HCT116 (cell line): ENCODE measurements around the gene GGTLC2. TPM values are rescaled to one million over a fixed set of nuclear protein-coding genes. Genes with fewer than 3 reads are reported as not detected.

Experiments
- ATAC-seq: fragments of 200-7000 bp; cut with Tn5 transposase; 2 replicates; pipeline ENCODE4 v1.9.1; 2020; ENCODE audit warnings: mild to moderate bottlenecking, moderate library complexity
- BruUV-seq: library from RNA; stranded (reverse); fragments of 400-500 nt; replicated peaks from 2 replicates; lab custom pipeline; 2021; lab: Mats Ljungman, UMichigan
- CTCF ChIA-PET: fragments of 300-600 bp; sonication (Branson Sonifier 250); formaldehyde crosslinking; loops from one replicate; lab custom pipeline; 2021; ENCODE audit warnings: antibody characterized with exemption; lab: Charles Lee
- POLR2A ChIA-PET: fragments of 300-600, 350-600 bp; sonication (Branson Sonifier 250); formaldehyde crosslinking; loops from one replicate; lab custom pipeline; 2021; ENCODE audit warnings: antibody characterized with exemption; lab: Charles Lee
- RAD21 ChIA-PET, 2 experiments: fragments of 300-600 bp; sonication (Branson Sonifier 250); formaldehyde crosslinking; loops; one replicate each; lab custom pipeline; 2023; ENCODE audit warnings: low total read pairs in 2 of 2; ENCODE audit not compliant: uncharacterized antibody in 2 of 2, unreplicated experiment in 2 of 2, low non-redundant PET in 1 of 2; lab: Charles Lee
- DNase-seq: peaks from one replicate; pipeline ENCODE4 v3.0.0-alpha.2; 2010; ENCODE audit warnings: low read depth, low spot score
- H2AFZ ChIP-seq: fragments of 200-600 bp; shearing (Covaris generic), sonication (generic); 2 replicates; pipeline ENCODE4 v1.6.1; 2017; ENCODE audit warnings: low read depth, mixed run types, mixed read lengths, antibody characterized with exemption, low read length; ENCODE audit not compliant: poor library complexity, severe bottlenecking
- H3K27ac ChIP-seq: 2 replicates; pipeline ENCODE4 v1.5.1; 2012; ENCODE audit warnings: low read depth, low read length
- H3K27me3 ChIP-seq: fragments of 200-600 bp; sonication (generic); 2 replicates; pipeline ENCODE4 v1.6.1; 2016; ENCODE audit warnings: mixed run types, low read length, mixed read lengths; ENCODE audit not compliant: insufficient read depth
- H3K36me3 ChIP-seq, 2 experiments: fragments of 200-500 bp in 1 of 2; fragments of 200-600 bp in 1 of 2; sonication (Bioruptor generic) in 1 of 2; sonication (generic) in 1 of 2; 2 replicates each; pipeline versions ENCODE4 v1.5.1 to v1.6.1; 2014 to 2016; ENCODE audit warnings: low read length in 2 of 2, inconsistent platforms in 1 of 2, mixed read lengths in 1 of 2, mixed run types in 1 of 2; ENCODE audit not compliant: insufficient read depth in 2 of 2, control insufficient read depth in 1 of 2
- H3K4me1 ChIP-seq, 2 experiments: fragments of 200-600 bp in 1 of 2; sonication (generic) in 1 of 2; 2 replicates each; pipeline versions ENCODE4 v1.5.1 to v1.6.1; 2012 to 2017; ENCODE audit warnings: low read length in 2 of 2, inconsistent platforms in 1 of 2, mild to moderate bottlenecking in 1 of 2, mixed read lengths in 1 of 2, mixed run types in 1 of 2, moderate library complexity in 1 of 2; ENCODE audit not compliant: insufficient read depth in 2 of 2, control insufficient read depth in 1 of 2
- H3K4me2 ChIP-seq: fragments of 200-600 bp; sonication (generic); 2 replicates; pipeline ENCODE4 v1.6.1; 2017; ENCODE audit warnings: mixed run types, low read length, mixed read lengths
- H3K4me3 ChIP-seq, 2 experiments: fragments of 200-600 bp in 1 of 2; sonication (generic) in 1 of 2; replicated peaks in 1 of 2; 2 replicates each; pipeline ENCODE4 v1.5.1; 2011 to 2016; ENCODE audit warnings: low read length in 2 of 2, control low read depth in 1 of 2, low read depth in 1 of 2, mild to moderate bottlenecking in 1 of 2, mixed read lengths in 1 of 2, mixed run types in 1 of 2
- H3K79me2 ChIP-seq: fragments of 200-600 bp; sonication (generic); 2 replicates; pipeline ENCODE4 v1.6.1; 2017; ENCODE audit warnings: mild to moderate bottlenecking, mixed run types, low read length, moderate library complexity, mixed read lengths; ENCODE audit not compliant: insufficient read depth
- H3K9ac ChIP-seq: fragments of 200-600 bp; sonication (generic); 2 replicates; pipeline ENCODE4 v1.6.1; 2016; ENCODE audit warnings: low read length, mixed read lengths
- H3K9me2 ChIP-seq: fragments of 200-600 bp; sonication (generic), shearing (Covaris generic); 2 replicates; pipeline ENCODE4 v1.6.1; 2017; ENCODE audit warnings: mixed run types, mild to moderate bottlenecking, moderate library complexity; ENCODE audit not compliant: insufficient read depth
- H3K9me3 ChIP-seq, 2 experiments: fragments of 200-500 bp in 1 of 2; fragments of 200-600 bp in 1 of 2; sonication (Bioruptor generic) in 1 of 2; sonication (generic) in 1 of 2; 2 replicates each; pipeline ENCODE4 v1.6.1; 2014 to 2017; ENCODE audit warnings: low read length in 2 of 2, mixed read lengths in 2 of 2, inconsistent platforms in 1 of 2, low read depth in 1 of 2, mild to moderate bottlenecking in 1 of 2, mixed run types in 1 of 2, moderate library complexity in 1 of 2; ENCODE audit not compliant: control insufficient read depth in 1 of 2, insufficient read depth in 1 of 2
- H4K20me1 ChIP-seq: fragments of 200-600 bp; sonication (generic), shearing (Covaris generic); 2 replicates; pipeline ENCODE4 v1.6.1; 2017; ENCODE audit warnings: mixed run types, mild to moderate bottlenecking, moderate library complexity; ENCODE audit not compliant: insufficient read depth
- EGR1 ChIP-seq: IDR thresholded peaks from 2 replicates; pipeline ENCODE4 v1.6.1; 2012; ENCODE audit warnings: low read depth
- ELF1 ChIP-seq: IDR thresholded peaks from 2 replicates; pipeline ENCODE4 v1.6.1; 2012; ENCODE audit warnings: low read depth, borderline replicate concordance
- EZH2 ChIP-seq: fragments of 200-600 bp; sonication (generic); IDR thresholded peaks from 2 replicates; pipeline ENCODE4 v1.6.1; 2017; ENCODE audit warnings: antibody characterized with exemption, mixed run types
- FOSL1 ChIP-seq: IDR thresholded peaks from 2 replicates; pipeline ENCODE4 v1.6.1; 2012; ENCODE audit warnings: low read depth
- JUND ChIP-seq: IDR thresholded peaks from 2 replicates; pipeline ENCODE4 v1.6.1; 2012
- POLR2AphosphoS5 ChIP-seq: IDR thresholded peaks from 2 replicates; pipeline ENCODE4 v1.6.1; 2011; ENCODE audit warnings: mild to moderate bottlenecking, low read depth, low read length, moderate library complexity
- RAD21 ChIP-seq: IDR thresholded peaks from 2 replicates; pipeline ENCODE4 v1.6.1; 2012; ENCODE audit warnings: low read depth, mild to moderate bottlenecking
- SIN3A ChIP-seq: IDR thresholded peaks from 2 replicates; pipeline ENCODE4 v1.6.1; 2012; ENCODE audit warnings: low read depth
- SRF ChIP-seq: IDR thresholded peaks from 2 replicates; pipeline ENCODE4 v1.6.1; 2012; ENCODE audit warnings: low read depth
- YY1 ChIP-seq: IDR thresholded peaks from 2 replicates; pipeline ENCODE4 v1.6.1; 2011; ENCODE audit warnings: low read length, low read depth, moderate library complexity, mild to moderate bottlenecking; ENCODE audit not compliant: insufficient replicate concordance; ENCODE audit errors: extremely low read depth
- ZNF274 ChIP-seq: fragments of 200-500 bp; sonication (Bioruptor generic); IDR thresholded peaks from 2 replicates; pipeline ENCODE4 v1.6.1; 2014; ENCODE audit warnings: mild to moderate bottlenecking, low read depth, low read length, inconsistent platforms
- intact Hi-C: fragments of 100-400 bp; cut with micrococcal nuclease; formaldehyde crosslinking; loops from 2 replicates; pipeline ENCODE4 v1.10.0; 2022
- total RNA-seq: library from RNA; stranded (reverse); gene quantifications from one replicate; pipeline ENCODE4 v1.2.1, GENCODE V29; 2021; ENCODE audit not compliant: unreplicated experiment
- TF ChIP-seq, protein P1 (sequence below): IDR thresholded peaks from 2 replicates; pipeline ENCODE4 v1.6.1; 2012
- TF ChIP-seq, protein P2 (sequence below): IDR thresholded peaks from 2 replicates; pipeline ENCODE4 v1.6.1; 2012; ENCODE audit warnings: low read depth

The GGTLC2 gene
- total RNA-seq, 1 experiment from 2014 or later = not detected

DNA sequence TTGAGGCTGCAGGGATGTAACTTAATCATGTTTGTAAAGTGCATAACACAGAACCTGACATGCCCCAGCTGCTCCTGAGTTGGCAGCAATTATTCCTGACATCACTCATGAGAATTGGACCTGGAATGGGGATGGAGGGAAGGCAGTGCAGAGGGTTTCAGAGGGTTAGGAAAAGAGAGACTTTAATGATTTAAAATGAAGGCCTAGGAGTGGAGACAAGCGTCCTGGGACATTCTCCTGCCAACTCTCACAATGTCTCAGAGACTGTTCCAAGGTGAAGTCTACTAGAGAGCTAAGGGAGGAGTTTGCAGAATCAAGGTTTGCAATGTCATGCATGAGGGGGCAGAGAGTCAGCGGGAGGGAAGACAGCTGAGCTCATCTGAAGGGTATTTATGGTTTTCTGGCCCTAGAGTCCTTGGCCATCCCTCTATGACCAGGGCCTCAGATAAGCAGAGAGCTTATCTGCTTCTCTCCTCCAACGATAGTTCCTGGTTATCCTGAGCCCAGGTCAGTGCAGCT is 36.9 kb downstream of the GGTLC2 start:
- no peak overlapping the region for H3K27ac ChIP-seq
- TF ChIP-seq YY1 = no peak
- TF ChIP-seq EGR1 = no peak
- no peak for TF ChIP-seq RAD21
- TF ChIP-seq SIN3A = no peak
- TF ChIP-seq FOSL1 = no peak

DNA sequence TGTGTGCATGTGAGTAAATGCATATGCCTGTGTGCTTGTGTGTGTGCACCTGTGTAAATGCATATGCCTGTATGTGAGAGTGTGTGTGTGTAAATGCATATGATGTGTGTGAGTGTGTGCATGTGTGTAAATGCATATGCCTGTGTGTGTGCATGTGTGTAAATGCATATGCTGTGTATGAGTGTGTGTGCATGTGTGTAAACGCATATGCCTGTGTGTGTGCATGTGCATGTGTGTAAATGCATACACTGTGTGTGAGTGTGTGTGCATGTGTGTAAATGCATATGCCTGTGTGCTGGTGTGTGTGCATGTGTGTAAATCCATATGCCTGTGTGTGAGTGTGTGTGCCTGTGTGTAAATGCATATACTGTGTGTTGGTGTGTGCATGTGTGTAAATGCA is 37.8 kb downstream of the GGTLC2 start:
- Histone ChIP-seq H3K9me2 (no peaks in the 10 kb centered on the region), H3K9me3 (no peaks in the 10 kb centered on the region), H3K4me1 (no peaks in the 10 kb centered on the region), H3K27ac (no peak overlapping the region), H3K79me2 (no peaks in the 10 kb centered on the region), H3K36me3 (no peaks in the 10 kb centered on the region), H2AFZ (no peak overlapping the region), H3K4me2 (no peak overlapping the region), H3K4me3 (no peak overlapping the region), H4K20me1 (no peaks in the 10 kb centered on the region), H3K27me3 (0 out of 2 replicates have a peak, but pooled peaks cover 2% of the 10 kb centered on the region), H3K9ac (no peak overlapping the region)
- ATAC-seq (no peak), DNase-seq (no peak)
- ChIA-PET RAD21 (no interaction called here), POLR2A (no interaction called here), CTCF (no interaction called here)
- no TSS peak for BruUV-seq
- TF ChIP-seq ZNF274 (no peak), ELF1 (no peak), EZH2 (no peak), POLR2AphosphoS5 (no peak), SRF (no peak), SIN3A (no peak), YY1 (no peak), JUND (no peak)
- TF ChIP-seq, protein P1, sequence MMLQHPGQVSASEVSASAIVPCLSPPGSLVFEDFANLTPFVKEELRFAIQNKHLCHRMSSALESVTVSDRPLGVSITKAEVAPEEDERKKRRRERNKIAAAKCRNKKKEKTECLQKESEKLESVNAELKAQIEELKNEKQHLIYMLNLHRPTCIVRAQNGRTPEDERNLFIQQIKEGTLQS = no peak
- TF ChIP-seq, protein P2, sequence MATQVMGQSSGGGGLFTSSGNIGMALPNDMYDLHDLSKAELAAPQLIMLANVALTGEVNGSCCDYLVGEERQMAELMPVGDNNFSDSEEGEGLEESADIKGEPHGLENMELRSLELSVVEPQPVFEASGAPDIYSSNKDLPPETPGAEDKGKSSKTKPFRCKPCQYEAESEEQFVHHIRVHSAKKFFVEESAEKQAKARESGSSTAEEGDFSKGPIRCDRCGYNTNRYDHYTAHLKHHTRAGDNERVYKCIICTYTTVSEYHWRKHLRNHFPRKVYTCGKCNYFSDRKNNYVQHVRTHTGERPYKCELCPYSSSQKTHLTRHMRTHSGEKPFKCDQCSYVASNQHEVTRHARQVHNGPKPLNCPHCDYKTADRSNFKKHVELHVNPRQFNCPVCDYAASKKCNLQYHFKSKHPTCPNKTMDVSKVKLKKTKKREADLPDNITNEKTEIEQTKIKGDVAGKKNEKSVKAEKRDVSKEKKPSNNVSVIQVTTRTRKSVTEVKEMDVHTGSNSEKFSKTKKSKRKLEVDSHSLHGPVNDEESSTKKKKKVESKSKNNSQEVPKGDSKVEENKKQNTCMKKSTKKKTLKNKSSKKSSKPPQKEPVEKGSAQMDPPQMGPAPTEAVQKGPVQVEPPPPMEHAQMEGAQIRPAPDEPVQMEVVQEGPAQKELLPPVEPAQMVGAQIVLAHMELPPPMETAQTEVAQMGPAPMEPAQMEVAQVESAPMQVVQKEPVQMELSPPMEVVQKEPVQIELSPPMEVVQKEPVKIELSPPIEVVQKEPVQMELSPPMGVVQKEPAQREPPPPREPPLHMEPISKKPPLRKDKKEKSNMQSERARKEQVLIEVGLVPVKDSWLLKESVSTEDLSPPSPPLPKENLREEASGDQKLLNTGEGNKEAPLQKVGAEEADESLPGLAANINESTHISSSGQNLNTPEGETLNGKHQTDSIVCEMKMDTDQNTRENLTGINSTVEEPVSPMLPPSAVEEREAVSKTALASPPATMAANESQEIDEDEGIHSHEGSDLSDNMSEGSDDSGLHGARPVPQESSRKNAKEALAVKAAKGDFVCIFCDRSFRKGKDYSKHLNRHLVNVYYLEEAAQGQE = no peak
- intact Hi-C loops = no loop called here

More for the DNA sequence above, 36.9 kb downstream of the GGTLC2 start:
- DNase-seq (no peak), ATAC-seq (no peak)
- Histone ChIP-seq H2AFZ (no peak overlapping the region), H3K4me1 (no peaks in the 10 kb centered on the region), H3K79me2 (no peaks in the 10 kb centered on the region), H3K4me2 (no peak overlapping the region), H3K27me3 (0 out of 2 replicates have a peak, but pooled peaks cover 2% of the 10 kb centered on the region), H3K9me2 (no peaks in the 10 kb centered on the region), H3K9me3 (no peaks in the 10 kb centered on the region), H3K36me3 (no peaks in the 10 kb centered on the region), H3K9ac (no peak overlapping the region), H4K20me1 (no peaks in the 10 kb centered on the region), H3K4me3 (no peak overlapping the region)
- CTCF ChIA-PET = interaction anchor here (1.2 kb wide), 1 partner anchor 11 kb away, joined by 5 read pairs; no protein-coding TSS in a partner anchor
- BruUV-seq = no TSS peak
- POLR2A ChIA-PET = no interaction called here
- RAD21 ChIA-PET = no interaction called here
- intact Hi-C loops = no loop called here
